ENCODE results near the gene GNG11. TPM values are rescaled to one million over a fixed set of nuclear protein-coding genes. Genes with fewer than 3 reads are reported as not detected.

Gene GNG11
- total and polyA plus RNA-seq, 2 experiments from 2014 or later: 1.6 to 6.3 TPM

DNA sequence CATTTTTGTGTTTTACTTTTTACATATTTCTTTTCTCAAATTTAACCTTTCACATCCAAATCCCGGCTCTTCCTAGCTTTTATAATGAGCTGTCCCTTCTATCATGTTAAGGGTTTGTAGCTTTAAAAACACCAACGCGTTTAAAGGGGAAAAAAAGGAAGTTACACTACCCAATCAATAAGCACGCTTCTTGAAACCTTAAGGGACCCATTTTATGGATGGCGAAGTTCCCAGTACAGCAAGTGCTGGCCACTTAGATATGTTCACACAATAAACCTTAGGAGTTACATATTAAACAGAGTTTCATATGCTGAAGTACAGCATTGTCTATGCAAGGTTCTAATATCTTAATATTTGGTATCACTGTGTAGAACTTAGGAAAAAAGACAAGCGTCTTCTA, 1.8 kb downstream of the GNG11 start (continued):
- TF ChIP-seq, protein P1, sequence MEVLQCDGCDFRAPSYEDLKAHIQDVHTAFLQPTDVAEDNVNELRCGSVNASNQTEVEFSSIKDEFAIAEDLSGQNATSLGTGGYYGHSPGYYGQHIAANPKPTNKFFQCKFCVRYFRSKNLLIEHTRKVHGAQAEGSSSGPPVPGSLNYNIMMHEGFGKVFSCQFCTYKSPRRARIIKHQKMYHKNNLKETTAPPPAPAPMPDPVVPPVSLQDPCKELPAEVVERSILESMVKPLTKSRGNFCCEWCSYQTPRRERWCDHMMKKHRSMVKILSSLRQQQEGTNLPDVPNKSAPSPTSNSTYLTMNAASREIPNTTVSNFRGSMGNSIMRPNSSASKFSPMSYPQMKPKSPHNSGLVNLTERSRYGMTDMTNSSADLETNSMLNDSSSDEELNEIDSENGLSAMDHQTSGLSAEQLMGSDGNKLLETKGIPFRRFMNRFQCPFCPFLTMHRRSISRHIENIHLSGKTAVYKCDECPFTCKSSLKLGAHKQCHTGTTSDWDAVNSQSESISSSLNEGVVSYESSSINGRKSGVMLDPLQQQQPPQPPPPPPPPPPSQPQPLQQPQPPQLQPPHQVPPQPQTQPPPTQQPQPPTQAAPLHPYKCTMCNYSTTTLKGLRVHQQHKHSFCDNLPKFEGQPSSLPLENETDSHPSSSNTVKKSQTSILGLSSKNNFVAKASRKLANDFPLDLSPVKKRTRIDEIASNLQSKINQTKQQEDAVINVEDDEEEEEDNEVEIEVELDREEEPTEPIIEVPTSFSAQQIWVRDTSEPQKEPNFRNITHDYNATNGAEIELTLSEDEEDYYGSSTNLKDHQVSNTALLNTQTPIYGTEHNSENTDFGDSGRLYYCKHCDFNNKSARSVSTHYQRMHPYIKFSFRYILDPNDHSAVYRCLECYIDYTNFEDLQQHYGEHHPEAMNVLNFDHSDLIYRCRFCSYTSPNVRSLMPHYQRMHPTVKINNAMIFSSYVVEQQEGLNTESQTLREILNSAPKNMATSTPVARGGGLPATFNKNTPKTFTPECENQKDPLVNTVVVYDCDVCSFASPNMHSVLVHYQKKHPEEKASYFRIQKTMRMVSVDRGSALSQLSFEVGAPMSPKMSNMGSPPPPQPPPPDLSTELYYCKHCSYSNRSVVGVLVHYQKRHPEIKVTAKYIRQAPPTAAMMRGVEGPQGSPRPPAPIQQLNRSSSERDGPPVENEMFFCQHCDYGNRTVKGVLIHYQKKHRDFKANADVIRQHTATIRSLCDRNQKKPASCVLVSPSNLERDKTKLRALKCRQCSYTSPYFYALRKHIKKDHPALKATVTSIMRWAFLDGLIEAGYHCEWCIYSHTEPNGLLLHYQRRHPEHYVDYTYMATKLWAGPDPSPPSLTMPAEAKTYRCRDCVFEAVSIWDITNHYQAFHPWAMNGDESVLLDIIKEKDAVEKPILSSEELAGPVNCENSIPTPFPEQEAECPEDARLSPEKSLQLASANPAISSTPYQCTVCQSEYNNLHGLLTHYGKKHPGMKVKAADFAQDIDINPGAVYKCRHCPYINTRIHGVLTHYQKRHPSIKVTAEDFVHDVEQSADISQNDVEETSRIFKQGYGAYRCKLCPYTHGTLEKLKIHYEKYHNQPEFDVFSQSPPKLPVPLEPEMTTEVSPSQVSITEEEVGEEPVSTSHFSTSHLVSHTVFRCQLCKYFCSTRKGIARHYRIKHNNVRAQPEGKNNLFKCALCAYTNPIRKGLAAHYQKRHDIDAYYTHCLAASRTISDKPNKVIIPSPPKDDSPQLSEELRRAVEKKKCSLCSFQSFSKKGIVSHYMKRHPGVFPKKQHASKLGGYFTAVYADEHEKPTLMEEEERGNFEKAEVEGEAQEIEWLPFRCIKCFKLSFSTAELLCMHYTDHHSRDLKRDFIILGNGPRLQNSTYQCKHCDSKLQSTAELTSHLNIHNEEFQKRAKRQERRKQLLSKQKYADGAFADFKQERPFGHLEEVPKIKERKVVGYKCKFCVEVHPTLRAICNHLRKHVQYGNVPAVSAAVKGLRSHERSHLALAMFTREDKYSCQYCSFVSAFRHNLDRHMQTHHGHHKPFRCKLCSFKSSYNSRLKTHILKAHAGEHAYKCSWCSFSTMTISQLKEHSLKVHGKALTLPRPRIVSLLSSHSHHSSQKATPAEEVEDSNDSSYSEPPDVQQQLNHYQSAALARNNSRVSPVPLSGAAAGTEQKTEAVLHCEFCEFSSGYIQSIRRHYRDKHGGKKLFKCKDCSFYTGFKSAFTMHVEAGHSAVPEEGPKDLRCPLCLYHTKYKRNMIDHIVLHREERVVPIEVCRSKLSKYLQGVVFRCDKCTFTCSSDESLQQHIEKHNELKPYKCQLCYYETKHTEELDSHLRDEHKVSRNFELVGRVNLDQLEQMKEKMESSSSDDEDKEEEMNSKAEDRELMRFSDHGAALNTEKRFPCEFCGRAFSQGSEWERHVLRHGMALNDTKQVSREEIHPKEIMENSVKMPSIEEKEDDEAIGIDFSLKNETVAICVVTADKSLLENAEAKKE (CRISPR knock-in tag; IDR thresholded peaks at IDR 0.05): no peak
- no peak for TF ChIP-seq ZNF114 (CRISPR knock-in tag; IDR thresholded peaks at IDR 0.05)
- TF ChIP-seq, protein P2, sequence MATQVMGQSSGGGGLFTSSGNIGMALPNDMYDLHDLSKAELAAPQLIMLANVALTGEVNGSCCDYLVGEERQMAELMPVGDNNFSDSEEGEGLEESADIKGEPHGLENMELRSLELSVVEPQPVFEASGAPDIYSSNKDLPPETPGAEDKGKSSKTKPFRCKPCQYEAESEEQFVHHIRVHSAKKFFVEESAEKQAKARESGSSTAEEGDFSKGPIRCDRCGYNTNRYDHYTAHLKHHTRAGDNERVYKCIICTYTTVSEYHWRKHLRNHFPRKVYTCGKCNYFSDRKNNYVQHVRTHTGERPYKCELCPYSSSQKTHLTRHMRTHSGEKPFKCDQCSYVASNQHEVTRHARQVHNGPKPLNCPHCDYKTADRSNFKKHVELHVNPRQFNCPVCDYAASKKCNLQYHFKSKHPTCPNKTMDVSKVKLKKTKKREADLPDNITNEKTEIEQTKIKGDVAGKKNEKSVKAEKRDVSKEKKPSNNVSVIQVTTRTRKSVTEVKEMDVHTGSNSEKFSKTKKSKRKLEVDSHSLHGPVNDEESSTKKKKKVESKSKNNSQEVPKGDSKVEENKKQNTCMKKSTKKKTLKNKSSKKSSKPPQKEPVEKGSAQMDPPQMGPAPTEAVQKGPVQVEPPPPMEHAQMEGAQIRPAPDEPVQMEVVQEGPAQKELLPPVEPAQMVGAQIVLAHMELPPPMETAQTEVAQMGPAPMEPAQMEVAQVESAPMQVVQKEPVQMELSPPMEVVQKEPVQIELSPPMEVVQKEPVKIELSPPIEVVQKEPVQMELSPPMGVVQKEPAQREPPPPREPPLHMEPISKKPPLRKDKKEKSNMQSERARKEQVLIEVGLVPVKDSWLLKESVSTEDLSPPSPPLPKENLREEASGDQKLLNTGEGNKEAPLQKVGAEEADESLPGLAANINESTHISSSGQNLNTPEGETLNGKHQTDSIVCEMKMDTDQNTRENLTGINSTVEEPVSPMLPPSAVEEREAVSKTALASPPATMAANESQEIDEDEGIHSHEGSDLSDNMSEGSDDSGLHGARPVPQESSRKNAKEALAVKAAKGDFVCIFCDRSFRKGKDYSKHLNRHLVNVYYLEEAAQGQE (IDR thresholded peaks at IDR 0.05; ENCODE audit: unreplicated experiment): no peak

DNA sequence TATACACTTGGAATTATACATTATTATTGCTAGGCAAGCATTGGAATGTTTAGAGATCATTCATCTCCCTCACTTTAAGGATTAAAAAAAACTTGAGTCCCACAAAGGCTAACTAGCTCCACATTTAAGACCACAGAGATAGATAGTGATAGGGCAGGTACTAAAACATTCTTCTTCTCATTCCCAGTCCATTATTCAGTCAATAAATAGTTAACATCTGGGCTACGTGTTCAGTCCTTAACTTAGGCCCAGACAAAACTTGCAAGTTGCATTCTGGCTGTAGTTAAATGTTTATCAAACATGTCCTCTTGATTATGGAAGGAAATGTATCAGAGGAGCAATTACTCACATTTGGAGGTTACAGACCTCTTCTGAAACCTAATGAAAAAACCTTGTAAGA, 2.4 kb downstream of the GNG11 start:
- peaks cover 6% of the 10 kb centered on the region; the same call in 1 of the 2 replicates for H3K27me3 ChIP-seq (ENCODE audit: insufficient read depth)
- no peaks in the 10 kb centered on the region for H3K36me3 Mint-ChIP-seq (ENCODE audit: low read depth)
- ATAC-seq (no peak), DNase-seq (ENCODE audit: low spot score) (no peak)
- H3K27me3 Mint-ChIP-seq (ENCODE audit: insufficient read depth, low read depth, poor library complexity): no peaks in the 10 kb centered on the region
- no peaks in the 10 kb centered on the region for H3F3A ChIP-seq (replicated peaks; ENCODE audit: low read depth)
- no peak overlapping the region for H3K4me2 ChIP-seq
- no peaks in the 10 kb centered on the region for H3K9me2 ChIP-seq (ENCODE audit: insufficient read depth)
- no peaks in the 10 kb centered on the region for H3K36me3 ChIP-seq (ENCODE audit: insufficient read depth)
- H3K4me3 ChIP-seq: no peak overlapping the region
- no peaks in the 10 kb centered on the region for H4K20me1 ChIP-seq (replicated peaks; ENCODE audit: insufficient read depth)
- no peaks in the 10 kb centered on the region for H3K79me2 ChIP-seq (replicated peaks; ENCODE audit: insufficient read depth)
- H2AFZ ChIP-seq: no peak overlapping the region
- H3K27ac ChIP-seq (ENCODE audit: low read depth): no peak overlapping the region
- H3K4me3 Mint-ChIP-seq: no peak overlapping the region
- H3K4me1 Mint-ChIP-seq: peaks cover 14% of the 10 kb centered on the region; the same call in 2 of the 3 replicates
- no peak overlapping the region for H3K27ac Mint-ChIP-seq
- peaks cover 21% of the 10 kb centered on the region for H3K4me1 ChIP-seq (ENCODE audit: insufficient read depth)
- no peaks in the 10 kb centered on the region for H3K9me3 Mint-ChIP-seq
- TF ChIP-seq, protein P3, sequence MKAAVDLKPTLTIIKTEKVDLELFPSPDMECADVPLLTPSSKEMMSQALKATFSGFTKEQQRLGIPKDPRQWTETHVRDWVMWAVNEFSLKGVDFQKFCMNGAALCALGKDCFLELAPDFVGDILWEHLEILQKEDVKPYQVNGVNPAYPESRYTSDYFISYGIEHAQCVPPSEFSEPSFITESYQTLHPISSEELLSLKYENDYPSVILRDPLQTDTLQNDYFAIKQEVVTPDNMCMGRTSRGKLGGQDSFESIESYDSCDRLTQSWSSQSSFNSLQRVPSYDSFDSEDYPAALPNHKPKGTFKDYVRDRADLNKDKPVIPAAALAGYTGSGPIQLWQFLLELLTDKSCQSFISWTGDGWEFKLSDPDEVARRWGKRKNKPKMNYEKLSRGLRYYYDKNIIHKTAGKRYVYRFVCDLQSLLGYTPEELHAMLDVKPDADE (IDR thresholded peaks at IDR 0.05): no peak
- TF ChIP-seq ZNF331 (CRISPR knock-in tag; IDR thresholded peaks at IDR 0.05; ENCODE audit: low read depth) (no peak), NANOG (IDR thresholded peaks at IDR 0.05; ENCODE audit: borderline replicate concordance) (no peak), POLR2AphosphoS5 (IDR thresholded peaks at IDR 0.05; ENCODE audit: low read depth) (no peak), CREB1 (CRISPR knock-in tag; IDR thresholded peaks at IDR 0.05; ENCODE audit: low read depth) (no peak), JUNB (IDR thresholded peaks at IDR 0.05; ENCODE audit: unreplicated experiment) (no peak), ZNF114 (CRISPR knock-in tag; IDR thresholded peaks at IDR 0.05) (no peak), EZH2 (IDR thresholded peaks at IDR 0.05; ENCODE audit: low read depth, unreplicated experiment) (no peak)
- TF ChIP-seq, protein P4, sequence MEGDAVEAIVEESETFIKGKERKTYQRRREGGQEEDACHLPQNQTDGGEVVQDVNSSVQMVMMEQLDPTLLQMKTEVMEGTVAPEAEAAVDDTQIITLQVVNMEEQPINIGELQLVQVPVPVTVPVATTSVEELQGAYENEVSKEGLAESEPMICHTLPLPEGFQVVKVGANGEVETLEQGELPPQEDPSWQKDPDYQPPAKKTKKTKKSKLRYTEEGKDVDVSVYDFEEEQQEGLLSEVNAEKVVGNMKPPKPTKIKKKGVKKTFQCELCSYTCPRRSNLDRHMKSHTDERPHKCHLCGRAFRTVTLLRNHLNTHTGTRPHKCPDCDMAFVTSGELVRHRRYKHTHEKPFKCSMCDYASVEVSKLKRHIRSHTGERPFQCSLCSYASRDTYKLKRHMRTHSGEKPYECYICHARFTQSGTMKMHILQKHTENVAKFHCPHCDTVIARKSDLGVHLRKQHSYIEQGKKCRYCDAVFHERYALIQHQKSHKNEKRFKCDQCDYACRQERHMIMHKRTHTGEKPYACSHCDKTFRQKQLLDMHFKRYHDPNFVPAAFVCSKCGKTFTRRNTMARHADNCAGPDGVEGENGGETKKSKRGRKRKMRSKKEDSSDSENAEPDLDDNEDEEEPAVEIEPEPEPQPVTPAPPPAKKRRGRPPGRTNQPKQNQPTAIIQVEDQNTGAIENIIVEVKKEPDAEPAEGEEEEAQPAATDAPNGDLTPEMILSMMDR (conservative IDR thresholded peaks at IDR 0.05; ENCODE audit: low read depth in 2 of 2): no peak

All from GM23338 (cell line).